NCI-H510A treated with DMSO at 0.1 percent for 48 hours (cell line): ENCODE data around the gene KRT10.

Source experiments
- DNase-seq: peaks from one replicate; lab custom pipeline; 2025; lab: John Stamatoyannopoulos, UW

Gene KRT10

GRCh38 chr17:40803617-40804082 lies 18.8 kb downstream of the KRT10 start:
- peak; percentile 82 for DNase-seq

- DNase-seq, result no peak
These were observed 21.3 kb downstream of the KRT10 start for GRCh38 chr17:40801157-40801556.

GRCh38 chr17:40800381-40800780 lies 22.0 kb downstream of the KRT10 start:
- DNase-seq, result no peak

GRCh38 chr17:40799859-40800258 lies 22.6 kb downstream of the KRT10 start, which contains the start of gene KRT28:
Gene KRT28 (minus strand): TSS chr17:40799959. CDS start chr17:40799893, 66 bp downstream.
- no peak for DNase-seq

- no peak for DNase-seq
These were observed 25.6 kb downstream of the KRT10 start for GRCh38 chr17:40796846-40797245.

DNA sequence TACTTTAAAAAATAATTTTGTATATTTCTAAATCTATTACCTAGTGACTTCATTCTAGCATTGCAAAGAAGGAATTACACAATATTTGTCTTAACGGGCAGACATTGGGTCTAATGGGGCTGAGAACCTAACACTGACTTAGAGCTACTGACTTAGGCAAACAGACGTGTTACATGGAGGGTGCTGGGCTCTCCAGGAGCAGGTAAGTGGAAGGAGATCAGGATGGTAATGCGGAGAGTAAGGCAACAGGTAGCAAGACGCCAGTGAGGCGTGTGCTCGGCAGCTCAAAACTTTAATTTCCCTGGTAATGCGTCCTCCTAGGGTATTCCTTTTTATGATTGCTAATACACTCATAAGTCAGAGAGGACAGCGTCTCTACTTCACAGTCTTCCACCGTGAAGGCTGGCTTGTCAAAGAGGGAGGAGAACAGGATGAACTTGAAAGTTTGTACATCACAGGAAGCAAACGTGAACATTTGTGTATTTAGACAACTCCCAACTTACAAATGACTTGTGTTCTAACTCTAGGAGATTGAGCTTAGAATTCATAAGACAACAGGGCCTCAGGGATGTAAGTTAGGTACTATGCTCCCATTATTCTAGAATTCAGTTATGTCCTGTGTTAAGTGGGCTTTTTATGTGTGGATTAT lies 27.3 kb downstream of the KRT10 start:
- no peak for DNase-seq

DNA sequence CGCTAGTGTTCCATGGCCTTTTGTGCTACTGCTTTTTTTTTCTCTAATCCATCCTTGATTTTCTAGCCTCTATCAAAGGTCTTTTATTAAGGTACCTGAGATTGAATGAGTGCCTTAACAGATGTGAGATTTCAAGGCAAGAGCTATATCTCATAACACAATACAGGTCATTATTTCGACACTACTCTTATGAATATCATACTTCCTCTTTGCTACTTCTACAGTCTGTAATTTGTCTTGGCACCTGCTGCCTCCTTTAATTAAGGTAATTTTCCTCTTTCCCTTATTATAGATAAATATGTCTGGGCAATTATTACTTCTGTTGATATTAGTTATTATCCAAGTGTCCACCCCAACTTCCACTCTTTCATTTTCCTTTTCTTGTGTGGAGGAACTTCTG lies 27.9 kb downstream of the KRT10 start:
- DNase-seq, result no peak

DNA sequence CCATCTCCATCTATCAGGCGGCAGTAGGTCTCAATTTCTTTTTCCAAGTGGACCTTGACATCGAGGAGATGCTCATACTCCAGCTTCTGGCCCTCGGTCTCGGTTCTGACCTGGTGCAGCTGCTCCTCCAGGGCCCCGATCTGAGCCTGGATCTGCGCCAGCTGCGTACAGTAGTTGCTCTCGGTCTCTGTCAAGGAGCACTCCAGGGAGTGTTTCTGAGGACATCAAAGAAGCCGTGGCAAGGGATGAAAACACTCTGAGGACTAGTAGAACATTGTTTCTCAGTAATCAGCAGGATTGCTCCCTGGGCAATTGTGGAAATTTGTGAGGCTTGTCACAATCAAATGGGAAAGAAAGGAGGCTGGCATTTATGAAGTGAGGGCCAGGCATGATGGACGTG lies 28.6 kb downstream of the KRT10 start:
- DNase-seq, result peak; percentile 68

GRCh38 chr17:40791787-40792436 lies 30.5 kb downstream of the KRT10 start:
- no peak for DNase-seq

DNA sequence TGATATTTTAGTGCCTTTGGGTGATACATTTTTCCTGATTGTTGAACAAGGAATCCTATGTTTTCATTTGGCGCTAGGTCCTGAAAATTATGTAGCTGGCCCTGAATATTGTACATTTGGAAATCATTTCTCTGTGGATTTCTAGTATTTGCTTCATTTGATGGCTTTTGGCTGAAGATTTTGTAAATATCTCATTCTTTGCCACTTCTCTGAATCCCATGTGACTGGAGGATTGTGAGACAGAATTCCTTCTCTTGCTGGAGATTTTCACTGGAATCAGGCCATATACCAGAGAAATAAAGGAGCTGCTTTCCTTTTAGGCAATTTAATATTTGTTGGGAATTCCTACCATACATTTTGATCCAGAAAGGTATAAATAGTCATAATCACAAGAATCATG lies 31.3 kb downstream of the KRT10 start:
- DNase-seq, result no peak

GRCh38 chr17:40782450-40782849 lies 40.0 kb downstream of the KRT10 start, which contains the start of gene KRT27:
Gene KRT27 (minus strand): TSS chr17:40782550. CDS start chr17:40782493, 57 bp downstream.
- no peak for DNase-seq

GRCh38 chr17:40779181-40779909 lies 43.1 kb downstream of the KRT10 start:
- peak; percentile 44 for DNase-seq

- no peak for DNase-seq
These were observed 44.0 kb downstream of the KRT10 start for GRCh38 chr17:40778461-40778860.

DNA sequence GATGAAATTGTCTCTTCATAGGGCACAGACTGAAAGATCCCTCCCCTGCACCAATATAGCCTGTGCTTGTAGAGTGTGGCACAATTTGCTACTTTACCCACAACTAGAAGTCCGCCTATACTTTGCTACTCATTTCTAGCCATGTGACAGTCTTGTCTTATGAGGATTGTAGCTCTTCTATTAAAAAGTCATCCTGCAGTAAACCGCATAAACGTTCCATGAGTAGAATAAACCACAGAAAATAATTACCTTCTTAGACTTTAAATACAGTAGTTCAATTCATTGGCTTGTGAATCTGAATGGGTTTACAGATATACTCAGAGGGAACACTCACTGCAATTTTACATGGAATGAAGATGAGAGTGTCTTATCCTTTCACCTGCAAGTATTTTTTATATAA lies 44.4 kb downstream of the KRT10 start:
- no peak for DNase-seq

GRCh38 chr17:40777459-40777858 lies 45.0 kb downstream of the KRT10 start:
- DNase-seq, result no peak

DNA sequence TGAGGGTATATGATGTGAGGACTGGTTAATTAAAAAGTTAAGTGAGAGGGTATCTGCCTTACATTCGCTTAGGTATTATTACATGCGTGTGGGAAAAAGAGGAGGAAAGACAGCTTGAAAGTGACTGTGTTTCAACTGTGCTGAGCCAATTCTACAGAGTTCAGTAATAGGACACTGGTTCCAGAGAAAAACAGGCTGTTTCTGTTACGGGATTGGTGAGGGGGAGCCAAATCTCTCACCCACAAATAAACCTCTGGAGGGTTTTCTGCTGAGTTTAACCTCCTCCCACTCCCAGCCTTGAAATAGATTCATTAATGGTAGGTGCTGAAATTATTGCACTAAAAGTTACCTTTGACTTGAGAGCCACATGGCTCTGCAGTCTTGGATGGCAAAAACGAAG lies 46.5 kb downstream of the KRT10 start:
- DNase-seq, result no peak

DNA sequence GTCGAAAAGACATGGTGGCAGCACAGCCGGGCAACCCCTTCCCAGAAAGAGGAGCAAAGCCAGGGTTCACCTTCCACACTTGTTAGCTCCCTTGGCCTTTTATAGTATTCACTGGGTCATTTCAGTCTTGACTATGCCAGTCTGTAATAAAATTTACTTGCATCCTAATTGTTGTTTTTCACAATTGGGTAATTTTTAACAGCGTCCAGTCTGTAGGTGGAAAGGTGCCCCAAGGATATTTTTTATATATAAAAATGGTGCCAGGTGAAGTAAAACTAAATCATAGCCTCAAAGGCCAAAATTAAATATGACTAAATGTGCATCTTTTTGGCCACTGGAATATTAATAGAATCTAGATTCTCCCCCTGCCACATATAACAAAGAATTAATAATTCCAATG lies 50.3 kb downstream of the KRT10 start, which contains the start of gene KRT26:
Gene KRT26 (minus strand): TSS at position 101 of the 400 bp plus-strand sequence. CDS start 88 bp downstream, at position 13.
- no peak for DNase-seq
